WTC11 (cell line): Measurements from ENCODE around the gene PDZD8. TPM values are rescaled to one million over a fixed set of nuclear protein-coding genes. Genes with fewer than 3 reads are reported as not detected.

ENCODE experiments used
- ATAC-seq: fragments of 200-7000 bp; cut with Tn5 transposase; 2 replicates; pipeline ENCODE4 v1.10.0; 2021; ENCODE audit warnings: mild to moderate bottlenecking, moderate library complexity
- CTCF ChIA-PET: fragments of 300-600 bp; sonication (Branson Sonifier 250); formaldehyde crosslinking; loops from one replicate; lab custom pipeline; 2021; ENCODE audit warnings: antibody characterized with exemption; lab: Charles Lee
- POLR2A ChIA-PET: fragments of 350-600 bp; sonication (Branson Sonifier 250); formaldehyde crosslinking; loops from one replicate; lab custom pipeline; 2021; ENCODE audit warnings: antibody characterized with exemption; lab: Charles Lee
- DNase-seq: peaks from one replicate; pipeline ENCODE4 v3.0.0; 2021; ENCODE audit warnings: low spot score
- H3K27ac Mint-ChIP-seq: 2 replicates; pipeline ENCODE4 v1.8.0; 2021; ENCODE audit warnings: mixed read lengths
- H3K27me3 Mint-ChIP-seq: 2 replicates; pipeline ENCODE4 v1.8.0; 2021; ENCODE audit warnings: low read depth, mild to moderate bottlenecking, moderate library complexity, mixed read lengths
- H3K36me3 Mint-ChIP-seq: 2 replicates; pipeline ENCODE4 v1.8.0; 2021; ENCODE audit warnings: mixed read lengths
- H3K4me1 Mint-ChIP-seq: 2 replicates; pipeline ENCODE4 v1.8.0; 2022; ENCODE audit warnings: mixed read lengths
- H3K4me3 Mint-ChIP-seq: 2 replicates; pipeline ENCODE4 v1.8.0; 2021; ENCODE audit warnings: mild to moderate bottlenecking, moderate library complexity, mixed read lengths
- H3K9me3 Mint-ChIP-seq: 2 replicates; pipeline ENCODE4 v1.8.0; 2021; ENCODE audit warnings: mixed read lengths
- GABPB1 ChIP-seq: sonication (generic); formaldehyde crosslinking; IDR thresholded peaks from 2 replicates; pipeline ENCODE4 v1.8.1; 2023; ENCODE audit warnings: mild to moderate bottlenecking, missing genetic modification reagents
- IRF2 ChIP-seq: sonication (generic); formaldehyde crosslinking; IDR thresholded peaks from 2 replicates; pipeline ENCODE4 v1.8.0; 2022; ENCODE audit warnings: low read depth, missing genetic modification reagents, borderline replicate concordance
- JAZF1 ChIP-seq: fragments of 250-450 bp; sonication (Bioruptor Pico); IDR thresholded peaks from 2 replicates; pipeline ENCODE4 v1.9.0; 2021; ENCODE audit warnings: moderate library complexity, mild to moderate bottlenecking, inconsistent platforms
- SMAD4 ChIP-seq: sonication (generic); formaldehyde crosslinking; IDR thresholded peaks from 2 replicates; pipeline ENCODE4 v1.8.0; 2022; ENCODE audit warnings: mild to moderate bottlenecking, missing genetic modification reagents
- TEAD1 ChIP-seq: sonication (generic); formaldehyde crosslinking; IDR thresholded peaks from 2 replicates; pipeline ENCODE4 v1.8.0; 2022; ENCODE audit warnings: mild to moderate bottlenecking, missing genetic modification reagents
- TP53 ChIP-seq: sonication (generic); formaldehyde crosslinking; IDR thresholded peaks from 2 replicates; pipeline ENCODE4 v1.8.1; 2023; ENCODE audit warnings: mild to moderate bottlenecking, missing genetic modification reagents
- ZNF138 ChIP-seq: sonication (generic); formaldehyde crosslinking; conservative IDR thresholded peaks from 2 replicates; pipeline ENCODE4 v1.8.1; 2022; ENCODE audit warnings: mild to moderate bottlenecking, moderate library complexity, missing genetic modification reagents
- ZNF232 ChIP-seq: sonication (generic); formaldehyde crosslinking; IDR thresholded peaks from 2 replicates; pipeline ENCODE4 v1.8.0; 2022; ENCODE audit warnings: mild to moderate bottlenecking, missing genetic modification reagents
- ZNF396 ChIP-seq: fragments of 250-450 bp; sonication (Bioruptor Pico); IDR thresholded peaks from 2 replicates; pipeline ENCODE4 v1.8.0; 2021; ENCODE audit warnings: mild to moderate bottlenecking, moderate library complexity, borderline replicate concordance
- ZNF423 ChIP-seq: fragments of 250-450 bp; sonication (Bioruptor Pico); IDR thresholded peaks from 2 replicates; pipeline ENCODE4 v2.1.2; 2022; ENCODE audit warnings: mild to moderate bottlenecking, moderate library complexity
- total RNA-seq: library from RNA; stranded (reverse); gene quantifications from 3 replicates; pipeline ENCODE4 v1.2.3, GENCODE V29; 2021
- TF ChIP-seq, protein P1 (sequence below): sonication (generic); formaldehyde crosslinking; IDR thresholded peaks from 2 replicates; pipeline ENCODE4 v1.8.0; 2023; ENCODE audit warnings: missing genetic modification reagents, mild to moderate bottlenecking, borderline replicate concordance
- TF ChIP-seq, protein P2 (sequence below): sonication (generic); formaldehyde crosslinking; IDR thresholded peaks from 2 replicates; pipeline ENCODE4 v1.8.1; 2023; ENCODE audit warnings: mild to moderate bottlenecking, missing genetic modification reagents, moderate library complexity
- TF ChIP-seq, protein P3 (sequence below): fragments of 250-450 bp; sonication (Bioruptor Pico); IDR thresholded peaks from 2 replicates; pipeline ENCODE4 v1.8.0; 2021; ENCODE audit warnings: mild to moderate bottlenecking
- TF ChIP-seq, protein P4 (sequence below): sonication (generic); formaldehyde crosslinking; IDR thresholded peaks from 2 replicates; pipeline ENCODE4 v1.8.0; 2022; ENCODE audit warnings: missing genetic modification reagents
- TF ChIP-seq, protein P5 (sequence below): sonication (generic); formaldehyde crosslinking; IDR thresholded peaks from 2 replicates; pipeline ENCODE4 v1.8.1; 2022; ENCODE audit warnings: low read depth, mild to moderate bottlenecking, moderate library complexity, missing genetic modification reagents, borderline replicate concordance

Gene PDZD8
- total RNA-seq, 1 experiment from 2014 or later, result 52.7 TPM

DNA sequence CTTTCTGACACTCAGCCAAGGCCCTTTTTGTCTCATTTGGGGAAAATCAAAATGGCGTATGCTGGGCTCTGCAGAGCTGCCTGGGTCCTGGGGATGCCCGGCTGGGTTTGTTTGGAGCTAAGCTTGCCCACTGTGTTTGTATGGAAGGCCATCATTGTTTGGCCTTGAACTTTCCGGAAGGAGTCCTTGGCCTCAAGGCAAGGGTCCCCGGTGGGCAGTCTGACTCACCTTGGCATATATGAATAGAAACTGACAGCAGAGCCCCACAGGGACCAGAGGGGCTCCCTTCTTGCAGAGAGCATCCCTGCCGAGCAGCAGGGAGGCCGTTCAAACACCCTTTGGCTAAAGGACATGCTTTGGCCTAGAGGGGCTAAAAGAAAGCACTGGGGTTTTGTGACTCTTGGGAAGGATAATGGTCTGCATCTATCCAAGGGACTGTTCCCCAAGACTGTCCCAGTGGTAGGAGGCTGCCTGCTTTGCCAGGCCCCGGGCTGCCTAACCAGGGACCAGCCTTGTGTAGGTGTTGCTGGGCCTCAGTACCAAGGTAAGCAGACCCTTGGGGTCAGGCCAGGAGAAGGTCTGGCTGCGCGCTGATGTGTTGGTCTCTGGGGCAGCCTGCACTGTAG lies 119.3 kb downstream of the PDZD8 start (continued):
- TF ChIP-seq, protein P1, sequence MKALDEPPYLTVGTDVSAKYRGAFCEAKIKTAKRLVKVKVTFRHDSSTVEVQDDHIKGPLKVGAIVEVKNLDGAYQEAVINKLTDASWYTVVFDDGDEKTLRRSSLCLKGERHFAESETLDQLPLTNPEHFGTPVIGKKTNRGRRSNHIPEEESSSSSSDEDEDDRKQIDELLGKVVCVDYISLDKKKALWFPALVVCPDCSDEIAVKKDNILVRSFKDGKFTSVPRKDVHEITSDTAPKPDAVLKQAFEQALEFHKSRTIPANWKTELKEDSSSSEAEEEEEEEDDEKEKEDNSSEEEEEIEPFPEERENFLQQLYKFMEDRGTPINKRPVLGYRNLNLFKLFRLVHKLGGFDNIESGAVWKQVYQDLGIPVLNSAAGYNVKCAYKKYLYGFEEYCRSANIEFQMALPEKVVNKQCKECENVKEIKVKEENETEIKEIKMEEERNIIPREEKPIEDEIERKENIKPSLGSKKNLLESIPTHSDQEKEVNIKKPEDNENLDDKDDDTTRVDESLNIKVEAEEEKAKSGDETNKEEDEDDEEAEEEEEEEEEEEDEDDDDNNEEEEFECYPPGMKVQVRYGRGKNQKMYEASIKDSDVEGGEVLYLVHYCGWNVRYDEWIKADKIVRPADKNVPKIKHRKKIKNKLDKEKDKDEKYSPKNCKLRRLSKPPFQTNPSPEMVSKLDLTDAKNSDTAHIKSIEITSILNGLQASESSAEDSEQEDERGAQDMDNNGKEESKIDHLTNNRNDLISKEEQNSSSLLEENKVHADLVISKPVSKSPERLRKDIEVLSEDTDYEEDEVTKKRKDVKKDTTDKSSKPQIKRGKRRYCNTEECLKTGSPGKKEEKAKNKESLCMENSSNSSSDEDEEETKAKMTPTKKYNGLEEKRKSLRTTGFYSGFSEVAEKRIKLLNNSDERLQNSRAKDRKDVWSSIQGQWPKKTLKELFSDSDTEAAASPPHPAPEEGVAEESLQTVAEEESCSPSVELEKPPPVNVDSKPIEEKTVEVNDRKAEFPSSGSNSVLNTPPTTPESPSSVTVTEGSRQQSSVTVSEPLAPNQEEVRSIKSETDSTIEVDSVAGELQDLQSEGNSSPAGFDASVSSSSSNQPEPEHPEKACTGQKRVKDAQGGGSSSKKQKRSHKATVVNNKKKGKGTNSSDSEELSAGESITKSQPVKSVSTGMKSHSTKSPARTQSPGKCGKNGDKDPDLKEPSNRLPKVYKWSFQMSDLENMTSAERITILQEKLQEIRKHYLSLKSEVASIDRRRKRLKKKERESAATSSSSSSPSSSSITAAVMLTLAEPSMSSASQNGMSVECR (CRISPR knock-in tag), result no peak

DNA sequence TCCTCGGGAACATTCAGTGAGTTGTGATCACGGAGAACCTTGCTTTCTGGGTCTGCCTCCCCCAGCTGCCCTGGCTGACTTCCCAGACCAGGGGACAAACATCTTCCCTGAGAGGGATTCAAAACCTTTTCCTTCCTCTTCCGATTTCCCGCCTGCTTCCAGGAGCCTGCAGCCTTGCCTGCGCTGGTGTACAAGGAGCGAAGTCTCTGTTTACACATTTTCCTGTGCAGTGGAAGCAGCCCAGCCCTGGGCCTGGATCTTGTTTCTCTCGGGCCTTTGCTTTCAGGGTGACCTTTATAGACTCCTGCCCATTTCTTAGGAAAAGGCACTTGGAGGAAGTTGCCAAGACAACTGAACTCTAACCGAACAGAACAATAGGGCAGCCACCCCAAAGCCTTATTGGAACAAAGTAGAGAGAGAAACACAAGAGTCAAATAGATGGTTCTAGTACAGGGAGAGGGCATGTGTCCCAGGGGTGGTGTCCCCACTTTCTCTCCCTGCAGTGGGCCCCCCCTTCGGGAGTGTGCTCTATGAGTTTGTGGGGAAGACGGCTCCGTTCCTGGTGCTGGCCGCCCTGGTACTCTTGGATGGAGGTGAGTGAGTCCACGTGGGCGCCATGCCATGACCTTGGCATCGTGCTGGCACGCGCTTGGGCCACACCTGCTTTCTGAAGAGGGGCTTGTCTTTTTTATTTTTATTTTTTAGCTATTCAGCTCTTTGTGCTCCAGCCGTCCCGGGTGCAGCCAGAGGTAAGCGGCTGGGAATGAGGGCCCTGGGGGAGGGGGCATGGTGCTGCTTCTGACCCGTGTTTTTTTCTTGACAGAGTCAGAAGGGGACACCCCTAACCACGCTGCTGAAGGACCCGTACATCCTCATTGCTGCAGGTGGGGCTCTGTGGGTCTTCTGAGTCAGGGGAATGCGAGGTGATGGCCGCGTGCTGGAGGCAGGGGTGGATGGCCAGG lies 120.2 kb downstream of the PDZD8 start:
- ATAC-seq, result no peak

More for the DNA sequence above, 120.2 kb downstream of the PDZD8 start:
- H3K4me1 Mint-ChIP-seq, result peaks cover 42% of the 10 kb centered on the region
- TF ChIP-seq, protein P2, sequence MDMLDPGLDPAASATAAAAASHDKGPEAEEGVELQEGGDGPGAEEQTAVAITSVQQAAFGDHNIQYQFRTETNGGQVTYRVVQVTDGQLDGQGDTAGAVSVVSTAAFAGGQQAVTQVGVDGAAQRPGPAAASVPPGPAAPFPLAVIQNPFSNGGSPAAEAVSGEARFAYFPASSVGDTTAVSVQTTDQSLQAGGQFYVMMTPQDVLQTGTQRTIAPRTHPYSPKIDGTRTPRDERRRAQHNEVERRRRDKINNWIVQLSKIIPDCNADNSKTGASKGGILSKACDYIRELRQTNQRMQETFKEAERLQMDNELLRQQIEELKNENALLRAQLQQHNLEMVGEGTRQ (CRISPR knock-in tag), result no peak
- TF ChIP-seq TP53 (CRISPR knock-in tag), result no peak
- no peak for TF ChIP-seq SMAD4 (CRISPR knock-in tag)
- TF ChIP-seq, protein P1 (CRISPR knock-in tag), result no peak
- TF ChIP-seq, protein P3, sequence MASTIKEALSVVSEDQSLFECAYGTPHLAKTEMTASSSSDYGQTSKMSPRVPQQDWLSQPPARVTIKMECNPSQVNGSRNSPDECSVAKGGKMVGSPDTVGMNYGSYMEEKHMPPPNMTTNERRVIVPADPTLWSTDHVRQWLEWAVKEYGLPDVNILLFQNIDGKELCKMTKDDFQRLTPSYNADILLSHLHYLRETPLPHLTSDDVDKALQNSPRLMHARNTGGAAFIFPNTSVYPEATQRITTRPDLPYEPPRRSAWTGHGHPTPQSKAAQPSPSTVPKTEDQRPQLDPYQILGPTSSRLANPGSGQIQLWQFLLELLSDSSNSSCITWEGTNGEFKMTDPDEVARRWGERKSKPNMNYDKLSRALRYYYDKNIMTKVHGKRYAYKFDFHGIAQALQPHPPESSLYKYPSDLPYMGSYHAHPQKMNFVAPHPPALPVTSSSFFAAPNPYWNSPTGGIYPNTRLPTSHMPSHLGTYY (CRISPR knock-in tag), result no peak
- TF ChIP-seq GABPB1 (CRISPR knock-in tag), result no peak
- no peak for TF ChIP-seq IRF2 (CRISPR knock-in tag)
- no peak for TF ChIP-seq ZNF232 (CRISPR knock-in tag)
- TF ChIP-seq JAZF1 (CRISPR knock-in tag), result no peak
- TF ChIP-seq TEAD1 (CRISPR knock-in tag), result no peak
- no peak for TF ChIP-seq ZNF138
- no peak for TF ChIP-seq ZNF423
- TF ChIP-seq, protein P4, sequence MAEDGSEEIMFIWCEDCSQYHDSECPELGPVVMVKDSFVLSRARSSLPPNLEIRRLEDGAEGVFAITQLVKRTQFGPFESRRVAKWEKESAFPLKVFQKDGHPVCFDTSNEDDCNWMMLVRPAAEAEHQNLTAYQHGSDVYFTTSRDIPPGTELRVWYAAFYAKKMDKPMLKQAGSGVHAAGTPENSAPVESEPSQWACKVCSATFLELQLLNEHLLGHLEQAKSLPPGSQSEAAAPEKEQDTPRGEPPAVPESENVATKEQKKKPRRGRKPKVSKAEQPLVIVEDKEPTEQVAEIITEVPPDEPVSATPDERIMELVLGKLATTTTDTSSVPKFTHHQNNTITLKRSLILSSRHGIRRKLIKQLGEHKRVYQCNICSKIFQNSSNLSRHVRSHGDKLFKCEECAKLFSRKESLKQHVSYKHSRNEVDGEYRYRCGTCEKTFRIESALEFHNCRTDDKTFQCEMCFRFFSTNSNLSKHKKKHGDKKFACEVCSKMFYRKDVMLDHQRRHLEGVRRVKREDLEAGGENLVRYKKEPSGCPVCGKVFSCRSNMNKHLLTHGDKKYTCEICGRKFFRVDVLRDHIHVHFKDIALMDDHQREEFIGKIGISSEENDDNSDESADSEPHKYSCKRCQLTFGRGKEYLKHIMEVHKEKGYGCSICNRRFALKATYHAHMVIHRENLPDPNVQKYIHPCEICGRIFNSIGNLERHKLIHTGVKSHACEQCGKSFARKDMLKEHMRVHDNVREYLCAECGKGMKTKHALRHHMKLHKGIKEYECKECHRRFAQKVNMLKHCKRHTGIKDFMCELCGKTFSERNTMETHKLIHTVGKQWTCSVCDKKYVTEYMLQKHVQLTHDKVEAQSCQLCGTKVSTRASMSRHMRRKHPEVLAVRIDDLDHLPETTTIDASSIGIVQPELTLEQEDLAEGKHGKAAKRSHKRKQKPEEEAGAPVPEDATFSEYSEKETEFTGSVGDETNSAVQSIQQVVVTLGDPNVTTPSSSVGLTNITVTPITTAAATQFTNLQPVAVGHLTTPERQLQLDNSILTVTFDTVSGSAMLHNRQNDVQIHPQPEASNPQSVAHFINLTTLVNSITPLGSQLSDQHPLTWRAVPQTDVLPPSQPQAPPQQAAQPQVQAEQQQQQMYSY (CRISPR knock-in tag), result no peak
- no peak for TF ChIP-seq ZNF396 (CRISPR knock-in tag)
- TF ChIP-seq, protein P5, sequence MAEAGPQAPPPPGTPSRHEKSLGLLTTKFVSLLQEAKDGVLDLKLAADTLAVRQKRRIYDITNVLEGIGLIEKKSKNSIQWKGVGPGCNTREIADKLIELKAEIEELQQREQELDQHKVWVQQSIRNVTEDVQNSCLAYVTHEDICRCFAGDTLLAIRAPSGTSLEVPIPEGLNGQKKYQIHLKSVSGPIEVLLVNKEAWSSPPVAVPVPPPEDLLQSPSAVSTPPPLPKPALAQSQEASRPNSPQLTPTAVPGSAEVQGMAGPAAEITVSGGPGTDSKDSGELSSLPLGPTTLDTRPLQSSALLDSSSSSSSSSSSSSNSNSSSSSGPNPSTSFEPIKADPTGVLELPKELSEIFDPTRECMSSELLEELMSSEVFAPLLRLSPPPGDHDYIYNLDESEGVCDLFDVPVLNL (CRISPR knock-in tag), result no peak
- POLR2A ChIA-PET, result no interaction called here
- no peaks in the 10 kb centered on the region for H3K9me3 Mint-ChIP-seq
- H3K4me3 Mint-ChIP-seq, result no peak overlapping the region
- CTCF ChIA-PET, result interaction anchor here (1.0 kb wide), 1 partner anchor 64 kb away, joined by 3 read pairs; no protein-coding TSS in a partner anchor
- H3K27me3 Mint-ChIP-seq, result no peaks in the 10 kb centered on the region
- no peaks in the 10 kb centered on the region for H3K36me3 Mint-ChIP-seq
- no peak overlapping the region; the same call in 1 of the 2 replicates for H3K27ac Mint-ChIP-seq
- DNase-seq, result no peak
